ENCODE results near the gene CIB2. TPM values are rescaled to one million over a fixed set of nuclear protein-coding genes. Genes with fewer than 3 reads are reported as not detected.

The CIB2 gene
- total RNA-seq, 1 donor from 2014 or later, result 27.6 TPM

DNA sequence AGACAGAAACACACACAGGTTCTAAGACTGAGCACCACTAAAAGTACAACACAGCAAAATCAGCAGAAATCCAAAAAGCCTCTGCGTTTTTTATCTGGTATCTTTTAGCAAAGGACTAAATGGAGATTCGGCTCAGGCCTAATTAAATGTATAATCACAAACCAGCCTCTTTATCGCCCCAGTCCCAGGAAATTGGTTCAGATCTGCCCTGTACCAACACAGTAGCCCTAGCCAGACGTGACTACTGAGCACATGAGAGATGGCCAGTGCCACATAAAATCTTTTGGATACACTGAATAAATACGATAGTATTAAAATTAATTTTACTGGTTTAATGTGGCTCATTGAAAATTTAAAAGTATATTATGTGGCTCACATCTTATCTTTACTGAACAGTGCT lies 73.4 kb downstream of the CIB2 start:
- Mint-ChIP-seq H3K27ac (peak overlapping the region; percentile 74), H3K4me1 (peaks cover 31% of the 10 kb centered on the region), H3K4me3 (no peak overlapping the region), H3K36me3 (no peaks in the 10 kb centered on the region), H3K27me3 (ENCODE audit: low read depth) (no peaks in the 10 kb centered on the region), H3K9me3 (no peaks in the 10 kb centered on the region)
- TF ChIP-seq, protein P1, sequence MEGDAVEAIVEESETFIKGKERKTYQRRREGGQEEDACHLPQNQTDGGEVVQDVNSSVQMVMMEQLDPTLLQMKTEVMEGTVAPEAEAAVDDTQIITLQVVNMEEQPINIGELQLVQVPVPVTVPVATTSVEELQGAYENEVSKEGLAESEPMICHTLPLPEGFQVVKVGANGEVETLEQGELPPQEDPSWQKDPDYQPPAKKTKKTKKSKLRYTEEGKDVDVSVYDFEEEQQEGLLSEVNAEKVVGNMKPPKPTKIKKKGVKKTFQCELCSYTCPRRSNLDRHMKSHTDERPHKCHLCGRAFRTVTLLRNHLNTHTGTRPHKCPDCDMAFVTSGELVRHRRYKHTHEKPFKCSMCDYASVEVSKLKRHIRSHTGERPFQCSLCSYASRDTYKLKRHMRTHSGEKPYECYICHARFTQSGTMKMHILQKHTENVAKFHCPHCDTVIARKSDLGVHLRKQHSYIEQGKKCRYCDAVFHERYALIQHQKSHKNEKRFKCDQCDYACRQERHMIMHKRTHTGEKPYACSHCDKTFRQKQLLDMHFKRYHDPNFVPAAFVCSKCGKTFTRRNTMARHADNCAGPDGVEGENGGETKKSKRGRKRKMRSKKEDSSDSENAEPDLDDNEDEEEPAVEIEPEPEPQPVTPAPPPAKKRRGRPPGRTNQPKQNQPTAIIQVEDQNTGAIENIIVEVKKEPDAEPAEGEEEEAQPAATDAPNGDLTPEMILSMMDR (IDR thresholded peaks at IDR 0.05; ENCODE audit: unreplicated experiment), result no peak
- no peak for DNase-seq (ENCODE audit: low spot score in 2 of 2, unreplicated experiment in 2 of 2)

DNA sequence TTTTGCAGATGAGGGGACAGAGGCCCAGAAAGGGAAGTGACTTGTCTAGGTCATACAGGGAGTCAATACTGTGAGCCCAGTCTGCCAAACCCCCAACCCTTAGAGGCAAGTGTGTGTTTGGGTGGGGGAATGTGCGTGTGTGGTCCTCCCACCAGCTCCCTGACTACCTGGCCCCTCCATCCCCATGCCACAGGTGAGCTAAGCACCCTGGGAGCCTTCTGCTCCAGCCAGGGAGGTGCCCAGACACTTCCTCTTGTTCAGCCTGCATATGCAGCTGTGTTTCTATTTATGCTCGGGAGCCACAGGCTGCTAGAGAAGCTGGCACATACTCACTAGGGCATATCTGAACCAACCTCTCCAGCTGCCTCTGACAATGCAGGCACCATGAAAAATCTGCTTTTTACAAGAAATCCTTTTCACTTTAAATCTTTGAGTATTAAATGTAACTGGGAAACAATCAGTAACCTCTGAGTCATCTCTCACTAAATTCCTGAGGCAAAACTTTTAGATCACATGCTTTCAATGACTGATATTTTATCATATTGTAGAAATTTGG lies 74.5 kb downstream of the CIB2 start:
- H3K27me3 Mint-ChIP-seq (ENCODE audit: low read depth), result no peaks in the 10 kb centered on the region
- H3K36me3 Mint-ChIP-seq, result no peaks in the 10 kb centered on the region
- no peaks in the 10 kb centered on the region for H3K9me3 Mint-ChIP-seq
- H3K4me3 Mint-ChIP-seq, result no peak overlapping the region
- DNase-seq (ENCODE audit: low spot score in 2 of 2, unreplicated experiment in 2 of 2), result no peak
- TF ChIP-seq, protein P1 (IDR thresholded peaks at IDR 0.05; ENCODE audit: unreplicated experiment), result no peak
- peaks cover 33% of the 10 kb centered on the region for H3K4me1 Mint-ChIP-seq
- peak overlapping the region; percentile 18 for H3K27ac Mint-ChIP-seq

DNA sequence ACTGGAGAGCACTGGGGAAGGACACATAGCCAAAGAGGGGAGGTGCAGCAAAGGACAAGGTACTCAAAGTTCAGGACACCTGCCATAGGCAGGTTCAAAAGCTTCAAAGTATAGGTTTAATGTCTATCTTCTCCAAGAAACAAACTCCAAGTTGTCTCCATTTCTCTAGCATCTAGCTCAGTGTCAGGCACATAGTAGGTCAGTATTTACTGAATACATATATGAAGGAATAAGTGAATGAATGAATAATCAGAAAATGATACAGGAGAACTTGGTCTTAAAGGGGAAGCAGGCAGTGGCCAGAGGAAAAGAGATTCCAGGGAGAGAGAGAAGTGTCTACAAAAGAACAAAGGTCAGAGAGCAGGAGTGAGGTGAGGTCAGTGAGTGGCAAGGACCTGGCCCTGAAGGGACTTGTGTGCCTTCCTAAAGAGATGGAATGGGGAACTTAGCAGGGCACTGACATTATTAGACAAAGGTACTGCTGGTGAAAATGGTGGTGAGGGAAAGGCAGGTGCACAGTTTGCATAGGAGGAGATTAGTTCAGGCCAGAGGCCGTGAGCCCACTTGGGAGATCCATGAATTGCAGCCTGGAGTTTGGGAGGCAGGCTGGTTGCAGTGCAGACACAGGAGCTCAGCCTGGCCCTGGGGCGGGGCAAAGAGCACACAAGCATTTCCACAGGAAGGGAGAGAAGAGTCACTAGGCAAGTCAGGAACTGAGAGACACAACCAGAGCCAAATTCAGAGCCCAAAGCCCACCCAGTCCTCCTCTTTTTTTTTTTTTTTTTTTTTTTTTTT lies 75.1 kb downstream of the CIB2 start:
- Mint-ChIP-seq H3K27ac (peak overlapping the region; percentile 67), H3K4me3 (no peak overlapping the region), H3K36me3 (no peaks in the 10 kb centered on the region), H3K4me1 (peaks cover 38% of the 10 kb centered on the region), H3K9me3 (no peaks in the 10 kb centered on the region), H3K27me3 (ENCODE audit: low read depth) (no peaks in the 10 kb centered on the region)
- TF ChIP-seq, protein P1 (IDR thresholded peaks at IDR 0.05; ENCODE audit: unreplicated experiment), result no peak
- DNase-seq (ENCODE audit: low spot score in 2 of 2, unreplicated experiment in 2 of 2), result no peak

DNA sequence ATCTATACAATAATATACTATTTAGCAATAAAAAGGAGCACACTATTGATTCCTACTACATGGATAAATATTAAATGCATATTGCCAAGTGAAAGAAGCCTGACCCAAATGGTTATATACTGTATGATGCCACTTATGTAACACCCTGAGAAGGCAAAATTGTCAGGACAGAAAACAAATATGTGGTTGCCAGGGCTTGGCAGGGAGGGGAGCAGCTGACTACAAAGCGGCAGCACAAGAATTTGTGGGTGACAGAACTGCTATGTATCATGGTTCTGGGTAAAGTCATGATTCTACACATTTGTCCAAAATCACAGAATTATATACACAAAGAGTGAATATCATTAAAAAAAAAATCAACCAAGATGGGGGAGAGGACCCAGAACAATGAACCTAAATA lies 76.3 kb downstream of the CIB2 start:
- H3K4me3 Mint-ChIP-seq, result no peak overlapping the region
- DNase-seq (ENCODE audit: low spot score in 2 of 2, unreplicated experiment in 2 of 2), result no peak
- no peak overlapping the region for H3K27ac Mint-ChIP-seq
- H3K9me3 Mint-ChIP-seq, result no peaks in the 10 kb centered on the region
- H3K36me3 Mint-ChIP-seq, result no peaks in the 10 kb centered on the region
- TF ChIP-seq, protein P1 (IDR thresholded peaks at IDR 0.05; ENCODE audit: unreplicated experiment), result no peak
- no peaks in the 10 kb centered on the region for H3K27me3 Mint-ChIP-seq (ENCODE audit: low read depth)
- peaks cover 48% of the 10 kb centered on the region for H3K4me1 Mint-ChIP-seq

Other genes starting within 250 kb of the CIB2 start
- 33.8 to 39.8 TPM (median 38.5 TPM) in 3 replicates for gene TBC1D2B, start 53.7 kb downstream of the CIB2 start, total RNA-seq
- gene SH2D7, start 38.9 kb downstream of the CIB2 start, total RNA-seq, result not detected in 3 replicates
- 27.9 to 33.8 TPM (median 28.9 TPM) in 3 replicates for gene IDH3A, start 17.9 kb upstream of the CIB2 start, total RNA-seq
- gene ACSBG1, start 103.1 kb upstream of the CIB2 start, total RNA-seq, result 0.57 to 1.2 TPM (median 0.73 TPM) in 3 replicates
- 0.13 to 0.18 TPM in 2 of 3 replicates, not detected in the other for gene DNAJA4, start 133.1 kb upstream of the CIB2 start, total RNA-seq
- gene SKIC8, start 168.2 kb upstream of the CIB2 start, total RNA-seq, result 51.2 to 55.1 TPM (median 54.8 TPM) in 3 replicates
- 144 to 156 TPM (median 155 TPM) in 3 replicates for gene CRABP1, start 208.9 kb upstream of the CIB2 start, total RNA-seq